Activated CD4-positive, alpha-beta memory T cell treated with anti-CD3 and anti-CD28 coated beads, Interleukin-2, amount 10 ng/mL, durations not matched to agents 7 days and 5 days (primary cell): ENCODE measurements around the gene RBM26. TPM values are rescaled to one million over a fixed set of nuclear protein-coding genes. Genes with fewer than 3 reads are reported as not detected.
A peak's percentile ranks its signal among the peaks of the same experiment; 100 is the strongest.

Source experiments
- CTCF ChIA-PET: fragments of 350-600 bp; sonication (Branson Sonifier 250); formaldehyde crosslinking; loops from one replicate; lab custom pipeline; 2021; ENCODE audit warnings: antibody characterized with exemption, inconsistent platforms; lab: Charles Lee
- POLR2A ChIA-PET: fragments of 350-600 bp; sonication (Branson Sonifier 250); formaldehyde crosslinking; loops from one replicate; lab custom pipeline; 2021; ENCODE audit warnings: antibody characterized with exemption; lab: Charles Lee
- DNase-seq: peaks from one replicate; pipeline ENCODE4 v3.0.0-alpha.2; 2020
- H3K27ac Mint-ChIP-seq: one replicate; pipeline ENCODE4 v1.8.0; 2021; ENCODE audit warnings: mild to moderate bottlenecking, mixed read lengths
- H3K27me3 Mint-ChIP-seq: one replicate; pipeline ENCODE4 v1.8.0; 2021; ENCODE audit warnings: mixed read lengths
- H3K36me3 Mint-ChIP-seq: one replicate; pipeline ENCODE4 v1.8.0; 2021; ENCODE audit warnings: low read depth, mixed read lengths
- H3K4me1 Mint-ChIP-seq: one replicate; pipeline ENCODE4 v1.8.0; 2021; ENCODE audit warnings: mixed read lengths
- H3K4me3 Mint-ChIP-seq: one replicate; pipeline ENCODE4 v1.8.0; 2021; ENCODE audit warnings: mild to moderate bottlenecking, mixed read lengths
- H3K9me3 Mint-ChIP-seq: one replicate; pipeline ENCODE4 v1.8.0; 2021; ENCODE audit warnings: mixed read lengths
- total RNA-seq, 2 experiments: library from RNA; stranded (reverse); gene quantifications; one replicate each; pipeline ENCODE4 v1.2.3, GENCODE V29; 2021

RBM26 gene
- total RNA-seq, 2 experiments from 2014 or later: 51.1 to 52.0 TPM

GRCh38 chr13:79413521-79413920 lies 7.5 kb upstream of the RBM26 start:
- H3K36me3 Mint-ChIP-seq: no peaks in the 10 kb centered on the region
- ChIA-PET POLR2A (no interaction called here), CTCF (interaction anchor here (3.8 kb wide), 1 partner anchor 10 kb away, joined by 18 read pairs; no protein-coding TSS in a partner anchor)
- no peaks in the 10 kb centered on the region for H3K9me3 Mint-ChIP-seq
- no peak overlapping the region for H3K27ac Mint-ChIP-seq
- H3K4me3 Mint-ChIP-seq: no peak overlapping the region
- no peaks in the 10 kb centered on the region for H3K27me3 Mint-ChIP-seq
- H3K4me1 Mint-ChIP-seq: peaks cover 9% of the 10 kb centered on the region
- DNase-seq: no peak

- H3K27me3 Mint-ChIP-seq: no peaks in the 10 kb centered on the region
- H3K27ac Mint-ChIP-seq: no peak overlapping the region
- no peaks in the 10 kb centered on the region for H3K9me3 Mint-ChIP-seq
- H3K4me3 Mint-ChIP-seq: no peak overlapping the region
- no peaks in the 10 kb centered on the region for H3K36me3 Mint-ChIP-seq
- ChIA-PET CTCF (interaction anchor here (1.0 kb wide), 1 partner anchor 14 kb away, joined by 3 read pairs; no protein-coding TSS in a partner anchor), POLR2A (interaction anchor here (1.0 kb wide), 1 partner anchor 16 kb away, joined by 3 read pairs; no protein-coding TSS in a partner anchor)
- peaks cover 13% of the 10 kb centered on the region for H3K4me1 Mint-ChIP-seq
- no peak for DNase-seq
These were observed 3.8 kb upstream of the RBM26 start for GRCh38 chr13:79409828-79410227.

GRCh38 chr13:79407349-79407979 lies 1.4 kb upstream of the RBM26 start:
- Mint-ChIP-seq H3K9me3 (no peaks in the 10 kb centered on the region), H3K27me3 (no peaks in the 10 kb centered on the region), H3K4me1 (peaks cover 13% of the 10 kb centered on the region), H3K4me3 (peak overlapping the region; percentile 89), H3K36me3 (peaks cover 3% of the 10 kb centered on the region), H3K27ac (no peak overlapping the region)
- DNase-seq: no peak
- CTCF ChIA-PET: interaction anchor here (1.1 to 2.8 kb wide), 4 partner anchors 16 to 134 kb away, joined by 3 to 19 read pairs (median 6); no protein-coding TSS in a partner anchor
- POLR2A ChIA-PET: interaction anchor here (1.1 to 6.5 kb wide), 5 partner anchors 8 to 213 kb away, joined by 3 to 55 read pairs (median 17); partner anchors contain the start of gene NDFIP2

GRCh38 chr13:79406597-79406908 lies 498 bp upstream of the RBM26 start:
- Mint-ChIP-seq H3K27ac (peak overlapping the region; percentile 93), H3K27me3 (no peaks in the 10 kb centered on the region), H3K36me3 (peaks cover 5% of the 10 kb centered on the region), H3K4me3 (peak overlapping the region; percentile 89), H3K4me1 (peaks cover 13% of the 10 kb centered on the region), H3K9me3 (no peaks in the 10 kb centered on the region)
- no peak for DNase-seq
- ChIA-PET POLR2A (interaction anchor here (1.0 to 6.5 kb wide), 13 partner anchors 8 to 212 kb away, joined by 3 to 55 read pairs (median 7); partner anchors contain the start of gene NDFIP2), CTCF (interaction anchor here (1.0 to 2.8 kb wide), 7 partner anchors 15 to 138 kb away, joined by 3 to 19 read pairs (median 4); partner anchors contain the start of gene NDFIP2)

- Mint-ChIP-seq H3K4me1 (peaks cover 13% of the 10 kb centered on the region), H3K27me3 (no peaks in the 10 kb centered on the region), H3K4me3 (no peak overlapping the region), H3K27ac (no peak overlapping the region), H3K9me3 (no peaks in the 10 kb centered on the region), H3K36me3 (peaks cover 12% of the 10 kb centered on the region)
- CTCF ChIA-PET: interaction anchor here (1.0 to 2.8 kb wide), 7 partner anchors 14 to 139 kb away, joined by 3 to 19 read pairs (median 6); partner anchors contain the start of gene NDFIP2
- no peak for DNase-seq
- POLR2A ChIA-PET: interaction anchor here (0.7 to 6.5 kb wide), 20 partner anchors 7 to 130 kb away, joined by 3 to 55 read pairs (median 4); partner anchors contain the start of gene NDFIP2
These were observed 589 bp downstream of the RBM26 start for GRCh38 chr13:79405501-79405830.

GRCh38 chr13:79404985-79405384 lies 1.1 kb downstream of the RBM26 start:
- ChIA-PET POLR2A (interaction anchor here (0.7 to 6.5 kb wide), 9 partner anchors 12 to 130 kb away, joined by 3 to 55 read pairs (median 4); no protein-coding TSS in a partner anchor), CTCF (interaction anchor here (1.0 to 2.8 kb wide), 5 partner anchors 14 to 137 kb away, joined by 3 to 19 read pairs (median 6); no protein-coding TSS in a partner anchor)
- Mint-ChIP-seq H3K27ac (no peak overlapping the region), H3K4me1 (peaks cover 13% of the 10 kb centered on the region), H3K36me3 (peaks cover 16% of the 10 kb centered on the region), H3K4me3 (no peak overlapping the region), H3K27me3 (no peaks in the 10 kb centered on the region), H3K9me3 (no peaks in the 10 kb centered on the region)
- DNase-seq: no peak

- no peaks in the 10 kb centered on the region for H3K27me3 Mint-ChIP-seq
- peaks cover 23% of the 10 kb centered on the region for H3K36me3 Mint-ChIP-seq
- ChIA-PET CTCF (interaction anchor here (1.0 to 1.8 kb wide), 3 partner anchors 13 to 137 kb away, joined by 4 to 11 read pairs (median 6); no protein-coding TSS in a partner anchor), POLR2A (interaction anchor here (2.3 to 6.5 kb wide), 2 partner anchors 11 to 48 kb away, joined by 8 to 55 read pairs; no protein-coding TSS in a partner anchor)
- H3K27ac Mint-ChIP-seq: no peak overlapping the region
- no peak overlapping the region for H3K4me3 Mint-ChIP-seq
- peaks cover 13% of the 10 kb centered on the region for H3K4me1 Mint-ChIP-seq
- DNase-seq: no peak
- H3K9me3 Mint-ChIP-seq: no peaks in the 10 kb centered on the region
These were observed 1.7 kb downstream of the RBM26 start for GRCh38 chr13:79404361-79404760.

- ChIA-PET POLR2A (interaction anchor here (6.5 kb wide), 1 partner anchor 10 kb away, joined by 55 read pairs; no protein-coding TSS in a partner anchor), CTCF (interaction anchor here (1.2 to 2.9 kb wide), 2 partner anchors 10 to 11 kb away, joined by 4 to 13 read pairs; no protein-coding TSS in a partner anchor)
- Mint-ChIP-seq H3K9me3 (no peaks in the 10 kb centered on the region), H3K36me3 (peaks cover 34% of the 10 kb centered on the region), H3K27ac (peak overlapping the region; percentile 80), H3K4me3 (no peak overlapping the region), H3K27me3 (no peaks in the 10 kb centered on the region), H3K4me1 (peaks cover 23% of the 10 kb centered on the region)
- no peak for DNase-seq
These were observed 2.9 kb downstream of the RBM26 start for GRCh38 chr13:79403113-79403512.

- Mint-ChIP-seq H3K4me3 (no peak overlapping the region), H3K9me3 (no peaks in the 10 kb centered on the region), H3K27me3 (no peaks in the 10 kb centered on the region), H3K4me1 (peaks cover 20% of the 10 kb centered on the region), H3K36me3 (peaks cover 37% of the 10 kb centered on the region), H3K27ac (peak overlapping the region; percentile 80)
- ChIA-PET POLR2A (interaction anchor here (6.5 kb wide), 1 partner anchor 9 kb away, joined by 55 read pairs; no protein-coding TSS in a partner anchor), CTCF (interaction anchor here (1.1 to 2.9 kb wide), 3 partner anchors 9 to 21 kb away, joined by 4 to 13 read pairs (median 6); no protein-coding TSS in a partner anchor)
- DNase-seq: no peak
These were observed 3.4 kb downstream of the RBM26 start for GRCh38 chr13:79402679-79403078.

- no peak for DNase-seq
- H3K4me3 Mint-ChIP-seq: no peak overlapping the region
- ChIA-PET POLR2A (interaction anchor here (1.4 to 6.5 kb wide), 2 partner anchors 9 to 120 kb away, joined by 3 to 55 read pairs; no protein-coding TSS in a partner anchor), CTCF (interaction anchor here (1.1 to 2.9 kb wide), 4 partner anchors 9 to 124 kb away, joined by 3 to 13 read pairs (median 5); no protein-coding TSS in a partner anchor)
- no peaks in the 10 kb centered on the region for H3K27me3 Mint-ChIP-seq
- H3K27ac Mint-ChIP-seq: peak overlapping the region; percentile 80
- peaks cover 39% of the 10 kb centered on the region for H3K36me3 Mint-ChIP-seq
- H3K4me1 Mint-ChIP-seq: peaks cover 16% of the 10 kb centered on the region
- no peaks in the 10 kb centered on the region for H3K9me3 Mint-ChIP-seq
These were observed 3.9 kb downstream of the RBM26 start for GRCh38 chr13:79402074-79402635.

GRCh38 chr13:79401259-79402070 lies 4.6 kb downstream of the RBM26 start:
- DNase-seq: no peak
- Mint-ChIP-seq H3K4me3 (no peak overlapping the region), H3K27ac (peak overlapping the region; percentile 0), H3K27me3 (no peaks in the 10 kb centered on the region), H3K4me1 (peaks cover 12% of the 10 kb centered on the region), H3K9me3 (no peaks in the 10 kb centered on the region), H3K36me3 (peaks cover 46% of the 10 kb centered on the region)
- ChIA-PET CTCF (interaction anchor here (1.1 to 2.9 kb wide), 3 partner anchors 10 to 125 kb away, joined by 3 to 13 read pairs (median 6); no protein-coding TSS in a partner anchor), POLR2A (interaction anchor here (1.4 to 6.5 kb wide), 2 partner anchors 8 to 121 kb away, joined by 3 to 55 read pairs; no protein-coding TSS in a partner anchor)
